Stimulated activated CD8-positive, alpha-beta memory T cell treated with anti-CD3 and anti-CD28 coated beads, Interleukin-4, amount 100 ng/mL, for 4 hours (primary cell): ENCODE measurements around the gene ATP6V1F.

Source experiments
- DNase-seq, 2 donors: peaks; one replicate each; pipeline ENCODE4 v3.0.0-alpha.2; 2020; ENCODE audit warnings: low read depth in 2 of 2, low spot score in 1 of 2

ATP6V1F gene

GRCh38 chr7:128915271-128915819 lies 52.7 kb downstream of the ATP6V1F start:
- no peak for DNase-seq
